Prostate gland (tissue), 2 donors: ENCODE data around the gene MBD3L1. TPM values are rescaled to one million over a fixed set of nuclear protein-coding genes. Genes with fewer than 3 reads are reported as not detected.
A peak's percentile ranks its signal among the peaks of the same experiment; 100 is the strongest.

Experiments
- DNase-seq: peaks from one replicate; pipeline ENCODE4 v3.0.0-alpha.2; 2019; ENCODE audit warnings: low spot score
- H3K27ac ChIP-seq, 2 donors: fragments of 200-600 bp; sonication (generic); 2 replicates each; pipeline ENCODE4 v1.5.1; 2017 to 2019
- H3K27me3 ChIP-seq: fragments of 200-600 bp; sonication (generic); replicated peaks from 2 replicates; pipeline ENCODE4 v1.5.1; 2019; ENCODE audit not compliant: insufficient read depth
- H3K36me3 ChIP-seq, 2 donors: fragments of 200-600 bp; sonication (generic); 1 replicate in 1 of 2; 2 replicates in 1 of 2; pipeline versions ENCODE4 v1.5.1 to v1.8.1; 2017 to 2019
- H3K4me1 ChIP-seq: fragments of 200-600 bp; sonication (generic); replicated peaks from 2 replicates; pipeline ENCODE4 v1.5.1; 2019
- H3K4me3 ChIP-seq, 2 donors: fragments of 200-600 bp; sonication (generic); 2 replicates each; pipeline ENCODE4 v1.5.1; 2017 to 2019
- H3K9me3 ChIP-seq: fragments of 200-600 bp; sonication (generic); 2 replicates; pipeline ENCODE4 v1.5.1; 2017
- CTCF ChIP-seq, 4 experiments: fragments of 200-600 bp in 2 of 4; fragments of 450-650 bp in 2 of 4; sonication (generic) in 2 of 4; IDR thresholded peaks; 1 replicate in 3 of 4; 2 replicates in 1 of 4; pipeline ENCODE4 v1.5.1; 2016 to 2019; ENCODE audit warnings: antibody characterized with exemption in 4 of 4, mild to moderate bottlenecking in 2 of 4, moderate library complexity in 2 of 4
- POLR2A ChIP-seq: fragments of 450-650 bp; IDR thresholded peaks from one replicate; pipeline ENCODE4 v1.6.1; 2016; ENCODE audit warnings: antibody characterized with exemption, mild to moderate bottlenecking
- POLR2AphosphoS5 ChIP-seq: sonication (generic); formaldehyde crosslinking; IDR thresholded peaks from one replicate; pipeline ENCODE4 v1.6.1; 2017; ENCODE audit warnings: antibody characterized with exemption
- WGBS: methylation state at CpG from one replicate; pipeline ENCODE4 v1.1.5; 2018; 5-methylcytosine and 5-hydroxymethylcytosine counted together
- intact Hi-C: fragments of 100-400 bp; cut with DNase I; formaldehyde crosslinking; loops from one replicate; pipeline ENCODE4 v1.14.2; 2022
- total RNA-seq, 2 donors: library from RNA; depleted of rRNA; stranded (reverse); fragments of >200 nt; gene quantifications; one replicate each; pipeline ENCODE4 v1.1.0, GENCODE V29; 2016

Gene MBD3L1
- not detected for total RNA-seq

GRCh38 chr19:8832132-8833021 lies at the start of gene MBD3L1, which contains the start of gene ZNF558:
Gene MBD3L1, plus strand, starts transcription at chr19:8832377. Its CDS starts 10,302 bp downstream, at chr19:8842679.
Gene ZNF558, minus strand, starts transcription at chr19:8832304. Its CDS starts 9,645 bp downstream, at chr19:8822659.
- TF ChIP-seq CTCF (IDR thresholded peaks at IDR 0.05) (peak in 2 of 4 experiments; percentile 16 to 55), POLR2A (peak; percentile 71), POLR2AphosphoS5 (peak; percentile 50)
- Histone ChIP-seq H3K4me1 (no peaks in the 10 kb centered on the region), H3K4me3 (peak within 1 kb of the TSS; percentile 73 to 87), H3K27me3 (no peaks in the 10 kb centered on the region), H3K27ac (peak within 1 kb of the TSS; percentile 91 to 95), H3K36me3 (no peaks in the 10 kb centered on the region), H3K9me3 (no peaks in the 10 kb centered on the region)
- DNase-seq: peak; percentile 97
- WGBS: 5% methylated on average over 51 of the region's 78 CpGs
- intact Hi-C loops: no loop called here

- WGBS: 64% methylated on average over 1 of the region's 1 CpG
- TF ChIP-seq POLR2AphosphoS5 (no peak), POLR2A (no peak), CTCF (IDR thresholded peaks at IDR 0.05) (no peak)
- no peak overlapping the region for H3K27ac ChIP-seq
- DNase-seq: no peak
- no peaks in the 10 kb centered on the region for H3K4me1 ChIP-seq
- no peaks in the 10 kb centered on the region for H3K9me3 ChIP-seq
- no peaks in the 10 kb centered on the region for H3K27me3 ChIP-seq
- H3K36me3 ChIP-seq: no peaks in the 10 kb centered on the region
- intact Hi-C loops: no loop called here
- H3K4me3 ChIP-seq: no peak overlapping the region
Observed at GRCh38 chr19:8794823-8795222, 37.4 kb upstream of the MBD3L1 start.

- no peaks in the 10 kb centered on the region for H3K4me1 ChIP-seq
- no peaks in the 10 kb centered on the region for H3K27me3 ChIP-seq
- H3K36me3 ChIP-seq: peaks cover 10 to 20% of the 10 kb centered on the region in 2 donors
- intact Hi-C loops: no loop called here
- no peak for TF ChIP-seq POLR2A
- no peak for TF ChIP-seq CTCF (IDR thresholded peaks at IDR 0.05)
- no peak for TF ChIP-seq POLR2AphosphoS5
- no peak for DNase-seq
- H3K27ac ChIP-seq: no peak overlapping the region
- H3K4me3 ChIP-seq: no peak overlapping the region
- H3K9me3 ChIP-seq: no peaks in the 10 kb centered on the region
- WGBS: 100% methylated on average over 1 of the region's 1 CpG
Observed at GRCh38 chr19:8806661-8807060, 25.5 kb upstream of the MBD3L1 start.

GRCh38 chr19:8811315-8812172 lies 20.6 kb upstream of the MBD3L1 start:
- DNase-seq: no peak
- intact Hi-C loops: no loop called here
- WGBS: 97% methylated on average over 10 of the region's 10 CpGs
- H3K4me1 ChIP-seq: no peaks in the 10 kb centered on the region
- H3K27ac ChIP-seq: no peak overlapping the region
- TF ChIP-seq CTCF (IDR thresholded peaks at IDR 0.05) (no peak), POLR2A (no peak), POLR2AphosphoS5 (no peak)
- H3K36me3 ChIP-seq: peaks cover 29 to 52% of the 10 kb centered on the region in 2 donors
- H3K9me3 ChIP-seq: no peaks in the 10 kb centered on the region
- no peaks in the 10 kb centered on the region for H3K27me3 ChIP-seq
- no peak overlapping the region for H3K4me3 ChIP-seq
